ENCODE results near the gene MCM3.

GRCh38 chr6:52317841-52318581 lies 33.5 kb upstream of the MCM3 start:
- TF ChIP-seq, protein P1, sequence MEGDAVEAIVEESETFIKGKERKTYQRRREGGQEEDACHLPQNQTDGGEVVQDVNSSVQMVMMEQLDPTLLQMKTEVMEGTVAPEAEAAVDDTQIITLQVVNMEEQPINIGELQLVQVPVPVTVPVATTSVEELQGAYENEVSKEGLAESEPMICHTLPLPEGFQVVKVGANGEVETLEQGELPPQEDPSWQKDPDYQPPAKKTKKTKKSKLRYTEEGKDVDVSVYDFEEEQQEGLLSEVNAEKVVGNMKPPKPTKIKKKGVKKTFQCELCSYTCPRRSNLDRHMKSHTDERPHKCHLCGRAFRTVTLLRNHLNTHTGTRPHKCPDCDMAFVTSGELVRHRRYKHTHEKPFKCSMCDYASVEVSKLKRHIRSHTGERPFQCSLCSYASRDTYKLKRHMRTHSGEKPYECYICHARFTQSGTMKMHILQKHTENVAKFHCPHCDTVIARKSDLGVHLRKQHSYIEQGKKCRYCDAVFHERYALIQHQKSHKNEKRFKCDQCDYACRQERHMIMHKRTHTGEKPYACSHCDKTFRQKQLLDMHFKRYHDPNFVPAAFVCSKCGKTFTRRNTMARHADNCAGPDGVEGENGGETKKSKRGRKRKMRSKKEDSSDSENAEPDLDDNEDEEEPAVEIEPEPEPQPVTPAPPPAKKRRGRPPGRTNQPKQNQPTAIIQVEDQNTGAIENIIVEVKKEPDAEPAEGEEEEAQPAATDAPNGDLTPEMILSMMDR (IDR thresholded peaks at IDR 0.05; ENCODE audit: poor library complexity, severe bottlenecking): no peak
- TF ChIP-seq POLR2AphosphoS5 (IDR thresholded peaks at IDR 0.05) (no peak), TAF1 (IDR thresholded peaks at IDR 0.05; ENCODE audit: low read depth) (no peak), REST (IDR thresholded peaks at IDR 0.05; ENCODE audit: borderline replicate concordance) (no peak), EZH2 (IDR thresholded peaks at IDR 0.05; ENCODE audit: borderline replicate concordance, insufficient read depth, low read length, poor library complexity, severe bottlenecking) (no peak)
